Uterus (tissue), 2 donors: ENCODE measurements around the gene NRTN.

Source experiments
- POLR2A ChIP-seq, 2 donors: fragments of 450-650 bp; IDR thresholded peaks; one replicate each; pipeline ENCODE4 v1.6.1; 2016; ENCODE audit warnings: antibody characterized with exemption in 2 of 2, mild to moderate bottlenecking in 1 of 2, moderate library complexity in 1 of 2
- TF ChIP-seq, protein P1 (sequence below), 4 experiments: fragments of 200-600 bp in 2 of 4; fragments of 450-650 bp in 2 of 4; sonication (generic) in 2 of 4; IDR thresholded peaks; one replicate each; pipeline ENCODE4 v1.5.1; 2016 to 2019; ENCODE audit warnings: antibody characterized with exemption in 4 of 4, mild to moderate bottlenecking in 2 of 4, moderate library complexity in 1 of 4

DNA sequence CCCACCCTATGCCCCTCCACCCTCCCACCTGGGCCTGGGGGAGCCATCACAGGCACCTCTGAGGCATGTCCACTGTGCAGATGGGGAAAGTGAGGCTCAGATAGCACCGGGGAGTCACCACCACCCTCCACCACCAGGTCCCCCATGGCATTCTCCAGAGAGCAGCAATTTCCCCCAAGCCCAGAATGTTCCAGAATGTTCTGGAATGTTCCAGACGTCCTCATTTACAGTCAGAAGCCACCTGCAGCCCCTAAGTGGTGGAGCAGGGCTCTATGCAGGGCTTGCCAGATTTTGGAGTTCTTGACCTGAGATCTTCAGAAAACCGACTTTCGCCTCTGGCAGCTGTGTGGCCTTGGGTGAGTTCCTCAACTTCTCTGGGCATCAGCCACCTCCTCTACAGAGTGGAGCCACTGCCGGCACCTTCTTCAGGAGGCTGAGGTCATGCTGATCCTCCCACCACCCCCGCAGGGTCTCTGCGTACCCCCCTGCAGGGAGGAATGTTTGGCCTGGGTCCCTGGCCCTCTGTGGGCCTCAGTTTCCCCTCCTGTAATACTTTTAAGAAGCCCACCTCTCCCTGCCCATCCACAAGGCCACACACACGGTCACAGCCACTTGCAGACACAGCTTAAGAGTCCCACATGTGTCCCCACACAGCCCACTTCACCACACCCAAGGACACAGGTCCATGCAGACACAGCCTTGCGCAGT lies 59.3 kb downstream of the NRTN start:
- TF ChIP-seq, protein P1, sequence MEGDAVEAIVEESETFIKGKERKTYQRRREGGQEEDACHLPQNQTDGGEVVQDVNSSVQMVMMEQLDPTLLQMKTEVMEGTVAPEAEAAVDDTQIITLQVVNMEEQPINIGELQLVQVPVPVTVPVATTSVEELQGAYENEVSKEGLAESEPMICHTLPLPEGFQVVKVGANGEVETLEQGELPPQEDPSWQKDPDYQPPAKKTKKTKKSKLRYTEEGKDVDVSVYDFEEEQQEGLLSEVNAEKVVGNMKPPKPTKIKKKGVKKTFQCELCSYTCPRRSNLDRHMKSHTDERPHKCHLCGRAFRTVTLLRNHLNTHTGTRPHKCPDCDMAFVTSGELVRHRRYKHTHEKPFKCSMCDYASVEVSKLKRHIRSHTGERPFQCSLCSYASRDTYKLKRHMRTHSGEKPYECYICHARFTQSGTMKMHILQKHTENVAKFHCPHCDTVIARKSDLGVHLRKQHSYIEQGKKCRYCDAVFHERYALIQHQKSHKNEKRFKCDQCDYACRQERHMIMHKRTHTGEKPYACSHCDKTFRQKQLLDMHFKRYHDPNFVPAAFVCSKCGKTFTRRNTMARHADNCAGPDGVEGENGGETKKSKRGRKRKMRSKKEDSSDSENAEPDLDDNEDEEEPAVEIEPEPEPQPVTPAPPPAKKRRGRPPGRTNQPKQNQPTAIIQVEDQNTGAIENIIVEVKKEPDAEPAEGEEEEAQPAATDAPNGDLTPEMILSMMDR (IDR thresholded peaks at IDR 0.05), result no peak
- no peak for TF ChIP-seq POLR2A (IDR thresholded peaks at IDR 0.05)
